K562 (cell line): ENCODE results near the gene MT1M. TPM values are rescaled to one million over a fixed set of nuclear protein-coding genes. Genes with fewer than 3 reads are reported as not detected.

ENCODE experiments used
- ATAC-seq: fragments of 200-7000 bp; cut with Tn5 transposase; 3 replicates; pipeline ENCODE4 v1.9.1; 2020; ENCODE audit warnings: moderate library complexity
- BruUV-seq: library from RNA; stranded (reverse); fragments of 400-500 nt; replicated peaks from 2 replicates; lab custom pipeline; 2021; lab: Mats Ljungman, UMichigan
- CTCF ChIA-PET: fragments of 300-600 bp; formaldehyde crosslinking; extraction: SDS; loops from one replicate; lab custom pipeline; 2021; ENCODE audit warnings: low intra/inter-chr PET ratio; lab: Yijun Ruan, JAX
- POLR2A ChIA-PET: fragments of 300-600, 350-650 bp; sonication (Branson Sonifier 250); formaldehyde crosslinking; extraction: SDS; loops from one replicate; lab custom pipeline; 2021; ENCODE audit warnings: antibody characterized with exemption, inconsistent platforms; lab: Yijun Ruan, JAX
- DNase-seq, 4 experiments: peaks; one replicate each; pipeline versions ENCODE4 v3.0.0 to v3.0.0-alpha.2; 2011 to 2018; ENCODE audit warnings: low spot score in 3 of 4, mixed read lengths in 3 of 4; ENCODE audit errors: extremely low read depth in 1 of 4
- FAIRE-seq: peaks from 2 replicates; lab custom pipeline; 2011; peaks lifted over from hg19 to GRCh38; lab: Jason Lieb, UNC
- H2AFZ ChIP-seq: 2 replicates; pipeline ENCODE4 v1.6.0; 2011; ENCODE audit warnings: low read depth, low read length, control low read depth, inconsistent platforms
- H3K27ac ChIP-seq: fragments of 200-600 bp; 3 replicates; pipeline ENCODE4 v1.8.0; 2011; ENCODE audit warnings: low read depth, mild to moderate bottlenecking, control low read depth, inconsistent platforms, low read length, moderate library complexity, mixed read lengths; ENCODE audit errors: extremely low read depth
- H3K27me3 ChIP-seq, 2 experiments: fragments of 300-600 bp in 1 of 2; 2 replicates in 1 of 2; 3 replicates in 1 of 2; pipeline versions ENCODE4 v1.6.0 to v1.8.0; 2011; ENCODE audit warnings: inconsistent platforms in 2 of 2, low read length in 2 of 2, mild to moderate bottlenecking in 1 of 2, mixed read lengths in 1 of 2, moderate library complexity in 1 of 2; ENCODE audit not compliant: control insufficient read depth in 2 of 2, insufficient read depth in 2 of 2
- H3K36me3 ChIP-seq: fragments of 300-600 bp; 3 replicates; pipeline ENCODE4 v1.8.0; 2011; ENCODE audit warnings: mild to moderate bottlenecking, low read length, inconsistent platforms; ENCODE audit not compliant: control insufficient read depth, insufficient read depth
- H3K4me1 ChIP-seq, 2 experiments: fragments of 200-600 bp in 1 of 2; replicated peaks in 1 of 2; 2 replicates in 1 of 2; 3 replicates in 1 of 2; pipeline versions ENCODE4 v1.5.1 to v1.8.0; 2011; ENCODE audit warnings: inconsistent platforms in 2 of 2, low read length in 2 of 2, mild to moderate bottlenecking in 1 of 2, mixed read lengths in 1 of 2, moderate library complexity in 1 of 2; ENCODE audit not compliant: control insufficient read depth in 2 of 2, insufficient read depth in 2 of 2
- H3K4me2 ChIP-seq: 2 replicates; pipeline ENCODE4 v1.6.1; 2011; ENCODE audit warnings: low read length, control low read depth, inconsistent platforms, mixed read lengths; ENCODE audit not compliant: insufficient read depth
- H3K4me3 ChIP-seq: fragments of 200-600 bp; sonication (generic), shearing (Covaris generic); 2 replicates; pipeline ENCODE4 v1.5.1; 2016; ENCODE audit warnings: control low read depth, inconsistent platforms
- H3K79me2 ChIP-seq: fragments of 200-600 bp; 3 replicates; pipeline ENCODE4 v1.8.0; 2011; ENCODE audit warnings: low read length, inconsistent platforms; ENCODE audit not compliant: control insufficient read depth, insufficient read depth
- H3K9ac ChIP-seq, 2 experiments: 2 replicates each; pipeline versions ENCODE4 v1.6.0 to v1.6.1; 2011; ENCODE audit warnings: low read depth in 2 of 2, low read length in 2 of 2, control low read depth in 1 of 2, inconsistent platforms in 1 of 2, mild to moderate bottlenecking in 1 of 2, mixed read lengths in 1 of 2; ENCODE audit not compliant: insufficient read depth in 1 of 2
- H3K9me1 ChIP-seq: one replicate; pipeline ENCODE4 v1.6.0; 2011; ENCODE audit warnings: inconsistent platforms, mild to moderate bottlenecking, low read length, moderate library complexity; ENCODE audit not compliant: control insufficient read depth, insufficient read depth
- H3K9me3 ChIP-seq: replicated peaks from 2 replicates; pipeline ENCODE4 v1.5.1; 2011; ENCODE audit warnings: low read depth, low read length, inconsistent platforms; ENCODE audit not compliant: control insufficient read depth, insufficient read depth
- H4K20me1 ChIP-seq: replicated peaks from 2 replicates; pipeline ENCODE4 v1.6.1; 2011; ENCODE audit warnings: low read length, inconsistent platforms, mixed read lengths; ENCODE audit not compliant: control insufficient read depth, insufficient read depth
- CEBPB ChIP-seq: fragments of 450-650 bp; IDR thresholded peaks from 2 replicates; pipeline ENCODE4 v1.6.1; 2016; ENCODE audit warnings: missing genetic modification characterization, missing compliant biosample characterization
- NFYB ChIP-seq: IDR thresholded peaks from 2 replicates; pipeline ENCODE4 v1.6.1; 2011; ENCODE audit warnings: mild to moderate bottlenecking, moderate library complexity; ENCODE audit not compliant: insufficient read length; ENCODE audit errors: extremely low read depth
- PURB ChIP-seq: sonication (generic); formaldehyde crosslinking; IDR thresholded peaks from 2 replicates; pipeline ENCODE4 v1.9.0; 2021; ENCODE audit warnings: low read depth, mild to moderate bottlenecking, missing genetic modification reagents
- SMAD4 ChIP-seq: fragments of 250-450 bp; sonication (Bioruptor Pico); conservative IDR thresholded peaks from 2 replicates; pipeline ENCODE4 v1.8.0; 2021; ENCODE audit warnings: inconsistent platforms, mild to moderate bottlenecking, moderate library complexity
- SMARCC2 ChIP-seq: fragments of 450-650 bp; IDR thresholded peaks from 2 replicates; pipeline ENCODE4 v1.6.1; 2017; ENCODE audit warnings: antibody characterized with exemption, moderate library complexity, mild to moderate bottlenecking, low read depth
- WGBS: fragments of 100-300 bp; shearing (Covaris generic); methylation state at CpG from one replicate; pipeline ENCODE4 v1.1.6; 2016; ENCODE audit warnings: low coverage, mixed read lengths; ENCODE audit not compliant: insufficient coverage; ENCODE audit errors: missing lambda C conversion rate; 5-methylcytosine and 5-hydroxymethylcytosine counted together
- in situ Hi-C: fragments of 300-500 bp; cut with MboI; formaldehyde crosslinking; loops from 4 replicates; pipeline ENCODE4 v1.15.0; 2018; ENCODE audit warnings: inconsistent platforms, mixed read lengths
- intact Hi-C: fragments of 100-400 bp; cut with micrococcal nuclease; formaldehyde crosslinking; loops from 2 replicates; pipeline ENCODE4 v1.14.2; 2022
- polyA plus RNA-seq, 8 experiments: library from polyadenylated mRNA; depleted of rRNA in 4 of 8; stranded (reverse) in 5 of 8; unstranded in 3 of 8; fragments of >200 nt; fragmentation: Nextera tagmentation in 2 of 8; fragmentation: Illumina TruSeq in 1 of 8; extraction: Ambion mirVana in 2 of 8; extraction: Trizol in 1 of 8; gene quantifications; 2 replicates each; pipeline versions ENCODE4 v1.2.1 to v1.2.3, GENCODE V29; 2011 to 2014; ENCODE audit warnings: inconsistent platforms in 1 of 8, missing spikeins in 1 of 8
- total RNA-seq, 7 experiments: library from RNA; depleted of rRNA in 6 of 7; stranded (reverse); fragments of >200 nt in 6 of 7; fragmentation: Illumina TruSeq in 2 of 7; extraction: Trizol in 2 of 7; gene quantifications; 2 replicates each; pipeline versions ENCODE4 v1.2.1 to v1.2.3, GENCODE V29; 2011 to 2021; ENCODE audit warnings: low replicate concordance in 1 of 7
- TF ChIP-seq, protein P1 (sequence below): sonication (generic); formaldehyde crosslinking; IDR thresholded peaks from 2 replicates; pipeline ENCODE4 v1.5.0; 2020; ENCODE audit warnings: missing genetic modification reagents

MT1M gene
- total and polyA plus RNA-seq, 9 of the 15 experiments (the other 6 are each of a cell fraction or from before 2014, with no cell fraction given): not detected

DNA sequence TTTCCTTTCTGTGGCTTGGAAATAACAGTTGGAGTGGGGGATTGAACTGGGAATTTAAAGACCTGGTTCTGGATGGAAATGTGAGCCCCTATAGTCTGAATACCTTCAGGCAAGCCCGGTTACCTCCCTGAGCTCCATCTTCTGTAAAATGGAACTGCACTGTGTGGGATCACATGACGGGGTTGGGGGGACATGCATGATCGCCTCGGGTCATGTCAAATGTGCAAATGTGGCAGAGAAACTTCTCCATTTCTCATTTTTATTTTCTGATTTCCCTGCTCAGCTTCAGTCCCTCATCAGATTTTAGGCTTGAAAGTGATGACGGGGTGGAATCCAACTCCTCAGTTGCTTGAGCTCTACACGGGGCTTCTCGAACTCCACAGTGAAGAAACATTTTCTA lies 20.8 kb downstream of the MT1M start (continued):
- no peak for TF ChIP-seq NFYB
- TF ChIP-seq SMARCC2: no peak
- TF ChIP-seq, protein P1, sequence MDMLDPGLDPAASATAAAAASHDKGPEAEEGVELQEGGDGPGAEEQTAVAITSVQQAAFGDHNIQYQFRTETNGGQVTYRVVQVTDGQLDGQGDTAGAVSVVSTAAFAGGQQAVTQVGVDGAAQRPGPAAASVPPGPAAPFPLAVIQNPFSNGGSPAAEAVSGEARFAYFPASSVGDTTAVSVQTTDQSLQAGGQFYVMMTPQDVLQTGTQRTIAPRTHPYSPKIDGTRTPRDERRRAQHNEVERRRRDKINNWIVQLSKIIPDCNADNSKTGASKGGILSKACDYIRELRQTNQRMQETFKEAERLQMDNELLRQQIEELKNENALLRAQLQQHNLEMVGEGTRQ (CRISPR knock-in tag): no peak
- no peak for TF ChIP-seq PURB

DNA sequence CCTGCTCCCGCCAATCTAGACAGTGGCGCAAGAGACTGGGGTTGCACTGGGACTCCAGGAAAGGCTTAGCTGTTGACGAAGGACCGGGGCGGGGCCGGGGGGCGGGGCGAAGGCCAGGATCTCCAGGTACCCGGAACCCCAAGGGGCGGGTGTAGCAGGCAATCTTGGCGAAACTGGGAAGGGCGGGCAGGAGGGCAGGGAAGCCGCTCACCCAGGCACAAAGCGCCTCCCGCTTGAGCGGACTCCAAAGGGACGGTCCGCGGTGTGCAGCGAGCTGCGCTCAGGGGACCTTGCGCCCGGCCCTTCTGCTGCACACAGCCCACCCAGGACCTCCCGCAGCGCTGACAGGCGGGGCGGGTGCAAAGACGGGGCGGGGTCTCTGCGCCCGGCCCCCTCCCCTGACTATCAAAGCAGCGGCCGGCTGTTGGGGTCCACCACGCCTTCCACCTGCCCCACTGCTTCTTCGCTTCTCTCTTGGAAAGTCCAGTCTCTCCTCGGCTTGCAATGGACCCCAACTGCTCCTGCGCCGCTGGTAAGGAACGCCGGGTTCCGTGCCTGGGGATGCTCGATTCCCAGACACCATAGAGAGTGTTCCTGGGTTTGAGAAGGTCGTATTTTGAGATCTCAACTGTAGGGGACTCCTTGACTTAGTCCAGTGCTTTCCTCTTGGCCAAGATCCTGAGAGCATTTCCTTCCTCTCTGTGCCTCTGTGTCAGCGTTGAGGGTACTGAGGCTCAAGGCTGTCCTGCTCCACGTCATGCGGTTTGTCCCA lies 25.3 kb downstream of the MT1M start, which contains the start of gene MT1F:
MT1F (plus strand) TSS at position 405 of the 772 bp plus-strand sequence; CDS start at position 505, 100 bp downstream.
- Histone ChIP-seq H3K36me3 (no peaks in the 10 kb centered on the region), H3K79me2 (no peaks in the 10 kb centered on the region), H3K9ac (no peak within 1 kb of the TSS; a peak in 1 of 4 replicates), H3K9me1 (peaks cover 2% of the 10 kb centered on the region), H3K27me3 (peaks cover 31 to 73% of the 10 kb centered on the region in 2 experiments; a peak in 4 of 5 replicates), H3K4me2 (peak within 1 kb of the TSS; percentile 63), H3K4me3 (peak within 1 kb of the TSS; percentile 32), H2AFZ (peak within 1 kb of the TSS; percentile 51), H4K20me1 (peaks cover 6% of the 10 kb centered on the region; the same call in 1 of the 2 replicates), H3K4me1 (peaks cover 0 to 7% of the 10 kb centered on the region in 2 experiments; a peak in 2 of 5 replicates), H3K9me3 (no peaks in the 10 kb centered on the region), H3K27ac (no peak within 1 kb of the TSS)
- ChIA-PET CTCF (no interaction called here), POLR2A (no interaction called here)
- DNase-seq (peak; percentile 62 to 85 (median 74)), FAIRE-seq (peak; percentile 56), ATAC-seq (peak; percentile 92)
- 7% methylated on average over 25 of the region's 46 CpGs for WGBS
- TF ChIP-seq CEBPB (tag) (peak; percentile 60; the same call in 1 of the 2 replicates), SMAD4 (no peak)
- in situ Hi-C loops (no loop called here), intact Hi-C loops (no loop called here)
- BruUV-seq: no TSS peak
